OCI-LY7 (cell line): ENCODE measurements around the gene OBSL1. TPM values are rescaled to one million over a fixed set of nuclear protein-coding genes. Genes with fewer than 3 reads are reported as not detected.

Source experiments
- BruUV-seq: library from RNA; stranded (reverse); fragments of 400-500 nt; replicated peaks from 2 replicates; lab custom pipeline; 2021; lab: Mats Ljungman, UMichigan
- CTCF ChIA-PET: fragments of 300-600 bp; sonication (Branson Sonifier 250); formaldehyde crosslinking; loops from one replicate; lab custom pipeline; 2022; ENCODE audit warnings: antibody characterized with exemption; ENCODE audit not compliant: unreplicated experiment; lab: Charles Lee
- POLR2A ChIA-PET: fragments of 300-600 bp; sonication (Branson Sonifier 250); formaldehyde crosslinking; loops from one replicate; lab custom pipeline; 2022; ENCODE audit warnings: antibody characterized with exemption; lab: Charles Lee
- DNase-seq: peaks from one replicate; pipeline ENCODE4 v3.0.0-alpha.2; 2015; ENCODE audit warnings: low spot score
- H2AFZ ChIP-seq: fragments of 200-600 bp; sonication (generic), shearing (Covaris generic); 2 replicates; pipeline ENCODE4 v1.6.1; 2014; ENCODE audit warnings: mild to moderate bottlenecking, antibody characterized with exemption, low read length, moderate library complexity
- H3K27ac ChIP-seq: fragments of 200-600 bp; sonication (generic); 2 replicates; pipeline ENCODE4 v1.5.1; 2014; ENCODE audit warnings: mixed run types, low read depth, mild to moderate bottlenecking, moderate library complexity, low read length, inconsistent platforms; ENCODE audit not compliant: poor library complexity, severe bottlenecking
- H3K36me3 ChIP-seq: fragments of 200-600 bp; sonication (generic); 2 replicates; pipeline ENCODE4 v1.6.1; 2014; ENCODE audit warnings: mild to moderate bottlenecking, antibody characterized with exemption, low read length, moderate library complexity, mixed read lengths; ENCODE audit not compliant: insufficient read depth
- H3K4me1 ChIP-seq: fragments of 200-600 bp; sonication (generic); 2 replicates; pipeline ENCODE4 v1.5.1; 2014; ENCODE audit warnings: mild to moderate bottlenecking, low read length; ENCODE audit not compliant: insufficient read depth, poor library complexity, severe bottlenecking
- H3K4me2 ChIP-seq: fragments of 200-600 bp; sonication (generic); 2 replicates; pipeline ENCODE4 v1.6.1; 2014; ENCODE audit warnings: mild to moderate bottlenecking, low read length
- H3K4me3 ChIP-seq: fragments of 200-600 bp; sonication (generic); 2 replicates; pipeline ENCODE4 v1.5.1; 2014; ENCODE audit warnings: mild to moderate bottlenecking, low read depth, low read length; ENCODE audit not compliant: poor library complexity, severe bottlenecking
- H3K79me2 ChIP-seq: fragments of 200-600 bp; sonication (generic); 2 replicates; pipeline ENCODE4 v1.6.1; 2016; ENCODE audit warnings: low read depth, mild to moderate bottlenecking, low read length, moderate library complexity, mixed read lengths; ENCODE audit not compliant: insufficient read depth
- H3K9me2 ChIP-seq: fragments of 200-600 bp; sonication (generic); 2 replicates; pipeline ENCODE4 v1.6.1; 2016; ENCODE audit warnings: mild to moderate bottlenecking, low read length, mixed read lengths; ENCODE audit not compliant: insufficient read depth
- H3K9me3 ChIP-seq: fragments of 200-600 bp; sonication (generic); 2 replicates; pipeline ENCODE4 v1.6.1; 2014; ENCODE audit warnings: mild to moderate bottlenecking, mixed run types, low read length, mixed read lengths
- H4K20me1 ChIP-seq: fragments of 200-600 bp; sonication (generic); 2 replicates; pipeline ENCODE4 v1.6.1; 2014; ENCODE audit warnings: mild to moderate bottlenecking, antibody characterized with exemption, low read length, moderate library complexity, mixed read lengths; ENCODE audit not compliant: insufficient read depth
- CTCF ChIP-seq: fragments of 200-600 bp; sonication (generic); conservative IDR thresholded peaks from 2 replicates; pipeline ENCODE4 v1.5.1; 2014; ENCODE audit warnings: mild to moderate bottlenecking, antibody characterized with exemption, low read length, moderate library complexity, mixed read lengths
- EZH2phosphoT487 ChIP-seq: fragments of 200-600 bp; sonication (generic); IDR thresholded peaks from 2 replicates; pipeline ENCODE4 v1.6.1; 2018; ENCODE audit warnings: low read depth, borderline replicate concordance, mild to moderate bottlenecking, mixed run types, antibody characterized with exemption, low read length, moderate library complexity, mixed read lengths
- intact Hi-C: fragments of 100-400 bp; cut with micrococcal nuclease; formaldehyde crosslinking; loops from one replicate; pipeline ENCODE4 v1.10.0; 2022; ENCODE audit not compliant: unreplicated experiment
- total RNA-seq, 2 experiments: library from RNA; depleted of rRNA in 1 of 2; stranded (reverse); fragments of >200 nt in 1 of 2; shearing (Covaris generic) in 1 of 2; gene quantifications; 2 replicates each; pipeline ENCODE4 v1.2.3, GENCODE V29; 2014 to 2022

The OBSL1 gene
- total RNA-seq, 2 experiments from 2014 or later, result 0.25 TPM; not detected in 1

- Histone ChIP-seq H3K9me3 (no peaks in the 10 kb centered on the region), H3K4me2 (no peak overlapping the region), H3K4me1 (no peaks in the 10 kb centered on the region), H2AFZ (no peak overlapping the region), H3K36me3 (no peaks in the 10 kb centered on the region), H3K9me2 (no peaks in the 10 kb centered on the region), H3K4me3 (no peak overlapping the region), H4K20me1 (no peaks in the 10 kb centered on the region), H3K27ac (no peak overlapping the region), H3K79me2 (no peaks in the 10 kb centered on the region)
- no TSS peak for BruUV-seq
- DNase-seq, result no peak
- intact Hi-C loops, result no loop called here
- CTCF ChIA-PET, result no interaction called here
- TF ChIP-seq CTCF (no peak), EZH2phosphoT487 (no peak)
- POLR2A ChIA-PET, result no interaction called here
Measured at GRCh38 chr2:219567791-219568361, 3.5 kb downstream of the OBSL1 start.

GRCh38 chr2:219567131-219567530 is 4.2 kb downstream of the OBSL1 start:
- no TSS peak for BruUV-seq
- no peak overlapping the region for H3K4me3 ChIP-seq

More at GRCh38 chr2:219567131-219567530, 4.2 kb downstream of the OBSL1 start:
- Histone ChIP-seq H3K79me2 (no peaks in the 10 kb centered on the region), H3K4me1 (no peaks in the 10 kb centered on the region), H3K9me3 (no peaks in the 10 kb centered on the region), H3K36me3 (no peaks in the 10 kb centered on the region), H4K20me1 (no peaks in the 10 kb centered on the region), H3K27ac (no peak overlapping the region), H3K4me2 (no peak overlapping the region), H2AFZ (no peak overlapping the region), H3K9me2 (no peaks in the 10 kb centered on the region)
- no peak for DNase-seq
- POLR2A ChIA-PET, result no interaction called here
- CTCF ChIA-PET, result no interaction called here
- TF ChIP-seq CTCF (no peak), EZH2phosphoT487 (no peak)
- intact Hi-C loops, result no loop called here
